GM21619 (cell line): ENCODE measurements around the gene HPF1.
"Not testable (repeated sequence)": the region's sequence is repeated elsewhere in the genome, so short reads cannot be mapped to it uniquely, and the experiment has no call there.

Experiments
- ATAC-seq: cut with Tn5 transposase; IDR thresholded peaks from one replicate; pipeline ENCODE4 v1.9.1; 2021; ENCODE audit not compliant: unreplicated experiment

Gene HPF1

GRCh38 chr4:169757575-169758184 lies at the start of gene HPF1:
TSS of gene HPF1 (minus strand) at chr4:169757944. CDS start at chr4:169757877, 67 bp downstream.
- peak; percentile 94 for ATAC-seq

DNA sequence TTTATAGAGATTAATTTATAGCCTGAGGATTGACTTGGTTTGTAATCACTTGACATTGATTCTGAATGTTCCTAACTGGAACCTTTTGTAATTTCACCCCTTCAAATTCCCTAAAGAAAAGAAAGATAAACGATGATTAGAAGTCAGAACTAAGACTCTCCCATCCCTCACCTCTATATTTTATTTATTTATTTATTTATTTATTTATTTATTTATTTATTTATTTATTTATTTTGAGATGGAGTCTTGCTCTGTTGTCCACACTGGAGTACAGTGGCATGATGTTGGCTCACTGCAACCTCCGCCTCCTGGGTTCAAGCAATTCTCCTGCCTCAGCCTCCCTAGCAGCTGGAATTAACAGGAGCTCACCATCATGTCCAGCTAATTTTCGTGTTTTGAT lies 49.0 kb upstream of the HPF1 start:
- not testable (repeated sequence) for ATAC-seq

GRCh38 chr4:169803413-169803812 lies 45.7 kb upstream of the HPF1 start:
- no peak for ATAC-seq

GRCh38 chr4:169802873-169803272 lies 45.1 kb upstream of the HPF1 start:
- ATAC-seq: no peak

DNA sequence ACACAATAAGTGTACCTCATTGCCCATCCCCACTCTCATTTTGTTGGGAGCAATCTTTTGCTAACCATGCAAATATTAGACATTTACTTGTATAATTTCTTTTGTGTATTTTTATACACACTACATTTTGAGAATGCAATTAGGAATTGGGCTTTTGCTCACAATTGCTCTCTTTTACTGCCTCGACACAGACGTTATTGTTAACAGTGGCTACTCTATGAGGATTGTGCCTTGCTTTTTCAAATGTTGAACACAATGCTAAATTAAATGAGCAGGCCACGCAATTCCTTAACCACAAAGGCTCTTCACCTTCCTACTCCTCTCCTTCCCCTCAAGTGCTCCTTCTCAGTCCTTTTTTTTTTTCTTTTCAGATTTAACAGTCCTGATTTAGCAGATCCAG lies 42.8 kb upstream of the HPF1 start:
- no peak for ATAC-seq

- no peak for ATAC-seq
Measured at GRCh38 chr4:169799260-169799659, 41.5 kb upstream of the HPF1 start.

GRCh38 chr4:169795585-169795984 lies 37.8 kb upstream of the HPF1 start:
- no peak for ATAC-seq

- no peak for ATAC-seq
Measured at GRCh38 chr4:169791527-169792156, 33.9 kb upstream of the HPF1 start.

DNA sequence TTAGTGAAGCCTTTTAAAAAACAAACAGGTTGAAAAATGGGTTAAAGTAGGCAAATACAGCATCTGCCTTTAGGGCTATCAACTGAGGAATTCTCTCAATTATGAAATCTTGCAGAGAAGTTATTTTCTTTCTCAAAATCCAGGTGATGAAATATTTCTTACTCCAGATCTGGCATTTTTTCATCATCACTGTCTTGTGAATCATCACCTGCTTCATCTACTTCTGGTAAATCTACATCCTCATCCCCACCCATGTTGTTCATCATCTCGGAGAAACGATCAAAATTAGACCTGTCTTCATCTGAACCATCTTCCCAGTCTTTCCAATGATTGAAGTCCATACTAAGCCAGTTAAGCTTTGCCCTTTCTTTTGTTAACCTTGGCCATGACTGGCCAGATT lies 33.3 kb upstream of the HPF1 start:
- ATAC-seq: no peak

- no peak for ATAC-seq
Measured at GRCh38 chr4:169774466-169775445, 17.0 kb upstream of the HPF1 start.

DNA sequence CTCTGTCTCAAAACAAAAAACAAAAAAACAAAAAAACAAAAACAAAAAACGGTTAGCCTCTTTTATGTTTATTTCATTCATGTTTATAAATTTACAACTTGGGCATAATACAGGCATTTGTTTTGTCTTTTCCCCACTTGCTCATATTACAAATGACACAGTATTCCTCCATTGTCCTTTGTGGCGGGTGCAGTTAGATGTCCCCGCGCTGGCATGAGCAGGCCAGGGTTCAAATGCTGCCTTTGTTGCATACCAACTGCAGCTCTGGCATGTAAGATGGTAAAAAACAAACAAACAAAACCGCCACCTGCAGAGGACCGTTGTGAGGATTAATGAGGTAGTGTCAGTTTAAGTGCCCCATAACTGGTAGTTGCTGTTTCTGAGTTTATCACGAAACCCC lies 16.1 kb upstream of the HPF1 start:
- no peak for ATAC-seq

DNA sequence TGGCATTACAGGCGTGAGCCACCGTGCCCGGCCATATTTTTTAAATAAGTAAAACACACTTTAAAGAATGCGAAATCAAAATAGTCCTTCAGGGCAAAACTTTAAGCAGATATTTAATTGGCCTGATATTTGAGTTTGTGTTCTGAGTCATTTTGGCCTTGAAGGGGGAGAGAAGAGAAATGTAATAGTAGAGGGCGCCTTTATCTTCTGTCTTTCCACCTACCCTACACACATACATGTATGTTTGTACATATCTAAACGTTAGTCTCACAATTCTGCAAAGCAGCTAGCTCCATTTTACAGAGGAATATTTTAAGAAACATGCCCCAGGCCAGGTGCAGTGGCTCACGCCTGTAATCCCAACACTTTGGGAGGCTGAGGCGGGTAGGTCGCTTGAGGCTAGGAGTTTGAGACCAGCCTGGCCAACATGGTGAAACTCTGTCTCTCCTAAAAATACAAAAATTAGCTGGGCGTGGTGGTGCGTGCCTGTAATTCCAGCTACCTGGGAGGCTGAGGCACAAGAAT lies 13.9 kb upstream of the HPF1 start:
- not testable (repeated sequence) for ATAC-seq

GRCh38 chr4:169770416-169770815 lies 12.7 kb upstream of the HPF1 start:
- no peak for ATAC-seq

GRCh38 chr4:169768385-169768784 lies 10.6 kb upstream of the HPF1 start:
- no peak for ATAC-seq

GRCh38 chr4:169766741-169767140 lies 9.0 kb upstream of the HPF1 start:
- no peak for ATAC-seq

- no peak for ATAC-seq
Measured at GRCh38 chr4:169765835-169766234, 8.1 kb upstream of the HPF1 start.

DNA sequence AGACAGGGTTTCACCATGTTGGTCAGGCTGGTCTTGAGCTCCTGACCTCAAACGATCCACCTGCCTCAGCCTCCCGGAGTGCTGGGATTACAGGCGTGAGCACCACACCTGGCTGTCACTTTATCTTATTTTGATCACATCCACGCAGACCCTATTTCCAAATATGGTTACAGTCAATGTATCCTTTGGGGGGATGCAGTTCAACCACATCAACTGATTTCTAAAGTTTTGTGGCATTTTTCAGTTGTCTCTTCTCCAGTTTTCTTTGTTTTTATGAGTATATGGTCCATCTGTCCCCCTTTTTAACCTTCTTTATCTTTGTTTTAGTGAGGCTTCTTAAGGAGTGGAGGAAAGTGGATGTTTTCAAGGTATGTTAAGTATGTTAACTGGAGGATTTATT lies 4.1 kb upstream of the HPF1 start:
- ATAC-seq: no peak

DNA sequence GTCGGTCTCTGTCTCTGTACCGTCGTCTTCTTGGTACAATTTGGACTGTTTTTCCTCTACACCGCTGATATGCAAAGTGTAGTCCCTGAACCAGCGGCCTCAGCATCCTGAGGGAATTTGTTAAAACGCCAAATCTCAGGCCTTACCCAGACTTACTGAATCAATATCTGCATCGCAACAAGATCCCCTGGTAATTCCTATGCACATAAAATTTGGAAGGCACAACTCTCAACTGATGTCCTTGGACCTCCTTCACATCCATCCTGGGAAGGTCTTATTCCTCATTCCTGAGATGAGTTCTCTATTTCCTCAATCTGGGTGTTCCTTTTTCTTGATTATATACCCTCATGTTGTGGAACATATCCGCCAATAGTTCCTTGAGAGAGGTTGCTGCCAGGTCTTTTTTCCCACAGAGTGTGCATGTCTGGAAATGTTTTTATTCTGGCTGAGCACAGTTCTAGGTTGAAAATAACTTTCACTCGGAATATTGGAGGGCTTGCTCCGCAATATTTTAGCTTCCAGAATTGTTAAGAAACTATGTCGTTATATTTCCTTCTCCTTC lies 738 bp upstream of the HPF1 start:
- ATAC-seq: no peak

DNA sequence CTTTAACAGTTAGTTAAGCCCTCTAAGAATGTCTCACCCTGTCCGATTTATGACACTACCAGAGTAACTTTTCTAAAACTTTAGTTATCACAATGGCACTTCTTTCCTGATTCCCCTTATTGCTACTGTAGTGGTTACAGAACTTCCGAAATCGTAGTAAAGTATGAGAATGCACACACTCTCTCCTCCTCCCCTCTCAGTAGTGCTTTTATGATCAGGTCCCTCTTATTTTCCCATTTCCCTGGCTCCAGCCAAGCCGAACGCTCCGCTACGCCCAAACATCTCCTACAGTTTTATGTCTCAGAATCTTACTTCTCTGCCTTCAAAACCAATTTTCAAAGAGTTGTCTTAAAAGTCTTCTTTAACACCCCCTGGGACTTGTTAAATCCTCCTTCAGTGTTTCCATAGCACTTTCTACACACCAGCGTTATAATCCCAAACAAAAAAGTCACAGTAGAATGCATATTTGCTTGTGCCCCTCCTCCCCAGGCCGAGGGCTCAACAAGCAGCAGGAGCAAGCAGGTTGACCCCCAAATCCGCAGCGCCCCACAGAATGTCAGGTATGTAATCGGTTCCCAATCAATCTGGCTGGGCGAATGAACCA lies 671 bp downstream of the HPF1 start:
- peak; percentile 26 for ATAC-seq

DNA sequence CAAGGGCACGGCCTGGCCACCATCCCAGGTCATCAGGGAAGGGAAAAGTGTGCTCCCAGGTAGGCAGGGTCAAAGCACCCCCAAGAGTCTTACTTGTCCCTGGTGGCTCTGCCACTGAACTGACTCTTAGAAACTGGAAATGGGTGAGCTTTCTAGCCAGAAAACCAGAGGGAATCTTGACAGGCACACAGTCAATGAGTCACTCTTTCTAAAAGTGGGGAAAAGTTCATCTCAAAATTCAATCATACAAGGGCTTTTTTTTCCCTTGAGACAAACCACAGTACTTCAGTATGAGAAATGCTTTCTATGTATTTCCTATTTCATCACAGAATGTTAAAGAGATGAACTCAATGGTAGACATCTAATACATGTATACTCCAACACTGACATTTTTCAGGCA lies 12.5 kb downstream of the HPF1 start:
- ATAC-seq: no peak

- ATAC-seq: no peak
Measured at GRCh38 chr4:169744601-169745000, 13.1 kb downstream of the HPF1 start.
